HG02798 (cell line): ENCODE measurements around the gene KRTAP3-3.
"Not testable (repeated sequence)": the region's sequence is repeated elsewhere in the genome, so short reads cannot be mapped to it uniquely, and the experiment has no call there.

Source experiments
- ATAC-seq: cut with Tn5 transposase; IDR thresholded peaks from one replicate; pipeline ENCODE4 v1.9.1; 2021; ENCODE audit warnings: mild to moderate bottlenecking; ENCODE audit not compliant: unreplicated experiment, poor library complexity

KRTAP3-3 gene

GRCh38 chr17:41008811-41009210 is 14.8 kb upstream of the KRTAP3-3 start, which contains the start of gene KRTAP3-1:
Gene KRTAP3-1 (minus strand): TSS chr17:41009128. CDS start chr17:41009074, 54 bp downstream.
- no peak for ATAC-seq

- no peak for ATAC-seq
These were observed 10.4 kb upstream of the KRTAP3-3 start for GRCh38 chr17:41004397-41004796.

- no peak for ATAC-seq
These were observed 10.0 kb upstream of the KRTAP3-3 start for GRCh38 chr17:41003926-41004325.

- no peak for ATAC-seq
These were observed 8.8 kb upstream of the KRTAP3-3 start for GRCh38 chr17:41002814-41003213.

GRCh38 chr17:41001795-41002194 is 7.8 kb upstream of the KRTAP3-3 start:
- ATAC-seq, result no peak

GRCh38 chr17:40999563-40999962 is 5.6 kb upstream of the KRTAP3-3 start, which contains the start of gene KRTAP3-2:
Gene KRTAP3-2 (minus strand): TSS chr17:40999906. CDS start chr17:40999853, 53 bp downstream.
- ATAC-seq, result not testable (repeated sequence)

- ATAC-seq, result no peak
These were observed 3.4 kb upstream of the KRTAP3-3 start for GRCh38 chr17:40997361-40997760.

GRCh38 chr17:40996829-40997228 is 2.9 kb upstream of the KRTAP3-3 start:
- ATAC-seq, result no peak

- no peak for ATAC-seq
These were observed 1.2 kb upstream of the KRTAP3-3 start for GRCh38 chr17:40995116-40995515.

- no peak for ATAC-seq
These were observed 880 bp downstream of the KRTAP3-3 start for GRCh38 chr17:40993084-40993483.

GRCh38 chr17:40992666-40993065 is 1.3 kb downstream of the KRTAP3-3 start:
- no peak for ATAC-seq

- ATAC-seq, result no peak
These were observed 7.0 kb downstream of the KRTAP3-3 start for GRCh38 chr17:40986920-40987319.

GRCh38 chr17:40984226-40984625 is 9.7 kb downstream of the KRTAP3-3 start, which contains the start of gene KRT40:
Gene KRT40 (minus strand): TSS chr17:40984326. CDS start chr17:40984273, 53 bp downstream.
- ATAC-seq, result no peak

- ATAC-seq, result no peak
These were observed 12.8 kb downstream of the KRTAP3-3 start for GRCh38 chr17:40981115-40981514.

- ATAC-seq, result no peak
These were observed 13.4 kb downstream of the KRTAP3-3 start for GRCh38 chr17:40980596-40980995.

GRCh38 chr17:40980117-40980516 is 13.8 kb downstream of the KRTAP3-3 start:
- ATAC-seq, result no peak

GRCh38 chr17:40978575-40979151 is 15.3 kb downstream of the KRTAP3-3 start:
- no peak for ATAC-seq

GRCh38 chr17:40975516-40975915 is 18.4 kb downstream of the KRTAP3-3 start:
- no peak for ATAC-seq

GRCh38 chr17:40974366-40974765 is 19.6 kb downstream of the KRTAP3-3 start:
- no peak for ATAC-seq

- no peak for ATAC-seq
These were observed 26.4 kb downstream of the KRTAP3-3 start for GRCh38 chr17:40967582-40967981.

GRCh38 chr17:40966848-40967247 is 27.1 kb downstream of the KRTAP3-3 start, which contains the start of gene KRT39:
Gene KRT39 (minus strand): TSS chr17:40966948. CDS start chr17:40966856, 92 bp downstream.
- ATAC-seq, result no peak

GRCh38 chr17:40963838-40964237 is 30.1 kb downstream of the KRTAP3-3 start:
- ATAC-seq, result no peak
